SU-DHL-6 (cell line): ENCODE measurements around the gene ELOVL6.
"Not testable (repeated sequence)": the region's sequence is repeated elsewhere in the genome, so short reads cannot be mapped to it uniquely, and the experiment has no call there.

ENCODE experiments used
- H2AFZ ChIP-seq: fragments of 200-600 bp; sonication (generic); 2 replicates; pipeline ENCODE4 v1.6.1; 2014; ENCODE audit warnings: low read depth, mild to moderate bottlenecking, moderate library complexity, mixed read lengths, antibody characterized with exemption, low read length; ENCODE audit not compliant: severe bottlenecking
- H3F3A ChIP-seq: fragments of 200-600 bp; shearing (Covaris generic); 2 replicates; pipeline ENCODE4 v1.6.0; 2016; ENCODE audit warnings: antibody characterized with exemption, mild to moderate bottlenecking; ENCODE audit not compliant: insufficient read depth
- H3K27ac ChIP-seq: fragments of 200-600 bp; sonication (generic); 2 replicates; pipeline ENCODE4 v1.5.1; 2016; ENCODE audit warnings: low read depth, mild to moderate bottlenecking, low read length, moderate library complexity, mixed read lengths
- H3K27me3 ChIP-seq: fragments of 200-600 bp; sonication (generic), shearing (Covaris generic); 2 replicates; pipeline ENCODE4 v1.6.0; 2014; ENCODE audit warnings: mild to moderate bottlenecking, low read length
- H3K36me3 ChIP-seq: fragments of 200-600 bp; sonication (generic); 2 replicates; pipeline ENCODE4 v1.6.1; 2014; ENCODE audit warnings: mild to moderate bottlenecking, low read length, mixed read lengths
- H3K4me2 ChIP-seq: fragments of 300-600, 200-600 bp; shearing (Covaris generic), sonication (generic); 2 replicates; pipeline ENCODE4 v1.6.0; 2014; ENCODE audit warnings: low read length, low read depth, mild to moderate bottlenecking; ENCODE audit not compliant: poor library complexity, severe bottlenecking
- H3K4me3 ChIP-seq: fragments of 200-600 bp; sonication (generic); 2 replicates; pipeline ENCODE4 v1.5.1; 2014; ENCODE audit warnings: antibody characterized with exemption, low read length, mild to moderate bottlenecking, mixed read lengths; ENCODE audit not compliant: insufficient read depth, poor library complexity, severe bottlenecking
- H3K79me2 ChIP-seq: fragments of 200-600 bp; sonication (generic); 2 replicates; pipeline ENCODE4 v1.6.1; 2014; ENCODE audit warnings: mild to moderate bottlenecking, low read length, moderate library complexity; ENCODE audit not compliant: insufficient read depth
- H3K9ac ChIP-seq: fragments of 200-600 bp; sonication (generic); 2 replicates; pipeline ENCODE4 v1.7.0; 2014; ENCODE audit warnings: mild to moderate bottlenecking, low read length
- H3K9me2 ChIP-seq: fragments of 200-600 bp; sonication (generic); replicated peaks from 2 replicates; pipeline ENCODE4 v1.6.1; 2014; ENCODE audit warnings: low read length; ENCODE audit not compliant: insufficient read depth
- H3K9me3 ChIP-seq: fragments of 200-600 bp; sonication (generic); 2 replicates; pipeline ENCODE4 v1.6.1; 2014; ENCODE audit warnings: low read length, mixed read lengths; ENCODE audit not compliant: insufficient read depth
- H4K20me1 ChIP-seq: fragments of 200-600 bp; sonication (generic); 2 replicates; pipeline ENCODE4 v1.6.1; 2014; ENCODE audit warnings: low read depth, mild to moderate bottlenecking, antibody characterized with exemption, low read length, moderate library complexity, mixed read lengths
- CTCF ChIP-seq: fragments of 200-600 bp; sonication (generic); IDR thresholded peaks from one replicate; pipeline ENCODE4 v1.5.1; 2017; ENCODE audit warnings: antibody characterized with exemption, mild to moderate bottlenecking, low read length, moderate library complexity; ENCODE audit not compliant: insufficient read depth, poor library complexity, severe bottlenecking
- EZH2phosphoT487 ChIP-seq: fragments of 200-600 bp; sonication (generic), shearing (Covaris generic); conservative IDR thresholded peaks from 2 replicates; pipeline ENCODE4 v1.6.1; 2018; ENCODE audit warnings: mild to moderate bottlenecking, antibody characterized with exemption, low read length, moderate library complexity, mixed read lengths

The ELOVL6 gene

GRCh38 chr4:110085131-110085530 is 113.3 kb downstream of the ELOVL6 start:
- Histone ChIP-seq H3F3A (no peaks in the 10 kb centered on the region), H3K36me3 (no peaks in the 10 kb centered on the region), H2AFZ (no peak overlapping the region), H3K79me2 (no peaks in the 10 kb centered on the region), H3K9me3 (no peaks in the 10 kb centered on the region), H3K9me2 (no peaks in the 10 kb centered on the region), H3K27ac (no peak overlapping the region), H3K9ac (no peak overlapping the region), H4K20me1 (no peaks in the 10 kb centered on the region), H3K27me3 (no peaks in the 10 kb centered on the region), H3K4me3 (no peak overlapping the region), H3K4me2 (no peak overlapping the region)
- TF ChIP-seq CTCF (no peak), EZH2phosphoT487 (no peak)

GRCh38 chr4:110084154-110084553 is 114.3 kb downstream of the ELOVL6 start:
- Histone ChIP-seq H3K4me2 (no peak overlapping the region), H3K9me3 (no peaks in the 10 kb centered on the region), H2AFZ (no peak overlapping the region), H3K9ac (no peak overlapping the region), H4K20me1 (no peaks in the 10 kb centered on the region), H3K9me2 (no peaks in the 10 kb centered on the region), H3K4me3 (no peak overlapping the region), H3K27me3 (no peaks in the 10 kb centered on the region), H3K27ac (no peak overlapping the region), H3K36me3 (no peaks in the 10 kb centered on the region), H3K79me2 (no peaks in the 10 kb centered on the region), H3F3A (no peaks in the 10 kb centered on the region)
- no peak for TF ChIP-seq CTCF
- no peak for TF ChIP-seq EZH2phosphoT487

GRCh38 chr4:110078148-110078547 is 120.3 kb downstream of the ELOVL6 start:
- not testable (repeated sequence) for H3K4me3 ChIP-seq, H3K79me2 ChIP-seq, H3K9ac ChIP-seq, H4K20me1 ChIP-seq, H3K9me3 ChIP-seq, H3K4me2 ChIP-seq, H3K27ac ChIP-seq, H3F3A ChIP-seq, H3K9me2 ChIP-seq, H2AFZ ChIP-seq, H3K36me3 ChIP-seq, H3K27me3 ChIP-seq

GRCh38 chr4:110076828-110077227 is 121.6 kb downstream of the ELOVL6 start:
- not testable (repeated sequence) for H3K27ac ChIP-seq, H3F3A ChIP-seq, H4K20me1 ChIP-seq, H3K9me3 ChIP-seq, H3K4me3 ChIP-seq, H3K27me3 ChIP-seq, H3K36me3 ChIP-seq, H2AFZ ChIP-seq, H3K9ac ChIP-seq, H3K4me2 ChIP-seq, H3K79me2 ChIP-seq, H3K9me2 ChIP-seq
